ENCODE results near the gene FRK.

- TF ChIP-seq CTCF (IDR thresholded peaks at IDR 0.05), result no peak
- TF ChIP-seq POLR2A (IDR thresholded peaks at IDR 0.05), result no peak
These were observed 29.9 kb downstream of the FRK start for GRCh38 chr6:116030770-116031169.
